ENCODE data around the gene SEC14L1. TPM values are rescaled to one million over a fixed set of nuclear protein-coding genes. Genes with fewer than 3 reads are reported as not detected.

Gene SEC14L1
- total and polyA plus RNA-seq, 3 experiments from 2014 or later = 9.5 to 75.6 (median 73.3) TPM

DNA sequence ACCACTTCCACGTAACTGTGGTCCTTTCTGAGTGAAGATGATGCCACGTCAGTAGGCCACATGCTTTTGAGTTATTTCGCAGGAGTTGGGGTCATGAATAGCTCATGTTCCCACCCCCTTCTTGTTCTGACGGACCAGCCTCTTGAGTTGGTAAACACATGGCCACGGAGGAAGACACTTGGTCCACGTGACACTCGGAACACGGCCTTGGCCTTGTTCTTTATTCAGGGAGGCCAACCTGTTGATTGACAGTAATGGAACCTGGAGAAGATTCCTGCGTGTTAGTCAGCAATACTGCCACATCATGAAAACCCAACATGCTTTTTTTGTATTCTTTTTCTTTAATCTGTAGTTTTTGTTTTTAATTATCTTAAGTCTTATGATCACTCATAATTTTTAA is 56.3 kb downstream of the SEC14L1 start:
- Histone ChIP-seq H3K4me1 (ENCODE audit: insufficient read depth, low read length) (no peaks in the 10 kb centered on the region), H3K4me3 (ENCODE audit: low read length) (no peak overlapping the region), H3K9me3 (ENCODE audit: low read length) (no peaks in the 10 kb centered on the region), H3K27ac (ENCODE audit: low read depth, low read length) (no peak overlapping the region), H3K36me3 (ENCODE audit: insufficient read depth, low read length) (peaks cover 61% of the 10 kb centered on the region), H3K27me3 (ENCODE audit: insufficient read depth, low read length, poor library complexity, severe bottlenecking) (no peaks in the 10 kb centered on the region)
- H3K4me1 Mint-ChIP-seq = no peaks in the 10 kb centered on the region
- H3K4me3 Mint-ChIP-seq = no peak overlapping the region
- ChIA-PET CTCF (no interaction called here), POLR2A (no interaction called here)
- DNase-seq = no peak
- peaks cover 16 to 94% (median 34%) of the 10 kb centered on the region in 3 donors for H3K36me3 Mint-ChIP-seq
- H3K27me3 Mint-ChIP-seq = no peaks in the 10 kb centered on the region
- peak overlapping the region in 1 of 8 donors; percentile 32 for H3K27ac Mint-ChIP-seq
- H3K9me3 Mint-ChIP-seq = no peaks in the 10 kb centered on the region

DNA sequence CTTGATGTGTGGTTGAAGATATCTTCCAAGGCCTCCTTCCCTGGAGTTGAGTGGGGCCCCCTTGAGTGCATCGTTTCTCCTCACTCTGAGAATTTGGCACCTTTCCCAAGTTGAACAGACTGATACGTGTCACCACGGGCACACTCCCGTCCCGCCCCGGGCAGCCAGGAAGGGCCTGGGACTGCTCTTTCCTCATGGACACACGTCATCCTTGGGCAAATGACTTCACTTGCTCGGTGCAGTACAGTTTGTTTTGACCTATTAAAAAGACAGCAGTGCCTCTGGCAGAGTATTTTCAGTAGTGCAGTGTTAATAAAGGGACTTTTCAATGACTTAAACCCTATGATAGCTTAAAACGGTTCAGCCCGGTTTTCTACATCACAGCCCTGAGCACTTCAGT is 59.9 kb downstream of the SEC14L1 start:
- Histone ChIP-seq H3K4me1 (ENCODE audit: insufficient read depth, low read length) (no peaks in the 10 kb centered on the region), H3K9me3 (ENCODE audit: low read length) (no peaks in the 10 kb centered on the region), H3K27ac (ENCODE audit: low read depth, low read length) (no peak overlapping the region), H3K36me3 (ENCODE audit: insufficient read depth, low read length) (peaks cover 53% of the 10 kb centered on the region), H3K27me3 (ENCODE audit: insufficient read depth, low read length, poor library complexity, severe bottlenecking) (no peaks in the 10 kb centered on the region), H3K4me3 (ENCODE audit: low read length) (no peak overlapping the region)
- Mint-ChIP-seq H3K36me3 (peaks cover 8 to 91% (median 30%) of the 10 kb centered on the region in 3 donors), H3K4me3 (no peak overlapping the region), H3K27me3 (no peaks in the 10 kb centered on the region), H3K4me1 (no peaks in the 10 kb centered on the region), H3K9me3 (no peaks in the 10 kb centered on the region), H3K27ac (peak overlapping the region in 1 of 8 donors; percentile 11)
- ChIA-PET CTCF (no interaction called here), POLR2A (no interaction called here)
- no peak for DNase-seq

GRCh38 chr17:77203436-77203835 is 62.7 kb downstream of the SEC14L1 start:
- Mint-ChIP-seq H3K9me3 (no peaks in the 10 kb centered on the region), H3K4me1 (no peaks in the 10 kb centered on the region), H3K27ac (no peak overlapping the region), H3K27me3 (no peaks in the 10 kb centered on the region), H3K4me3 (no peak overlapping the region), H3K36me3 (peaks cover 15 to 92% (median 45%) of the 10 kb centered on the region in 3 donors)
- no peaks in the 10 kb centered on the region for H3K27me3 ChIP-seq (ENCODE audit: insufficient read depth, low read length, poor library complexity, severe bottlenecking)
- H3K36me3 ChIP-seq (ENCODE audit: insufficient read depth, low read length) = peaks cover 40% of the 10 kb centered on the region
- ChIA-PET POLR2A (no interaction called here), CTCF (no interaction called here)
- no peak for DNase-seq
- no peaks in the 10 kb centered on the region for H3K9me3 ChIP-seq (ENCODE audit: low read length)
- H3K27ac ChIP-seq (ENCODE audit: low read depth, low read length) = no peak overlapping the region
- no peak overlapping the region for H3K4me3 ChIP-seq (ENCODE audit: low read length)
- H3K4me1 ChIP-seq (ENCODE audit: insufficient read depth, low read length) = no peaks in the 10 kb centered on the region

DNA sequence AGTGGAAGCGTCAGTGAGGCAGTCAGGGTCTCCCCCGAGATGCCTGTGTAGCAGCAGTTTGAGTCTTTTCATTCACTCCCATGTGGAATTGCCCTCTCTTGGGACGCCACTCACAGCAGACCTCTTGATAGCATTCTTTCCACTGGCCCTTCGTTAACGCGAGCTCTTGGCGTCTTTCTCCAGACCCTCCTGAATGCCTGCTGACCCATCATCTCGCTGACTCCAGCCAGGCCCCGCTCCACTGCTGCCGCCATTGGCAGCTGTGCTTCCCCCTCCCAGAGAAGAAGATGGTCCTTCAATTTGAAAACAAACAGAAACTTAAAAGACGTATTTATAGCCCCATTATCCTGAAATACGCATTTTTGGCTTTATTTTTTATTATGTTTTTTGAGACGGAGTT is 63.1 kb downstream of the SEC14L1 start:
- Mint-ChIP-seq H3K36me3 (peaks cover 15 to 92% (median 47%) of the 10 kb centered on the region in 3 donors), H3K27me3 (no peaks in the 10 kb centered on the region), H3K4me3 (no peak overlapping the region), H3K9me3 (no peaks in the 10 kb centered on the region), H3K4me1 (no peaks in the 10 kb centered on the region), H3K27ac (peak overlapping the region in 1 of 8 donors; percentile 56)
- Histone ChIP-seq H3K27ac (ENCODE audit: low read depth, low read length) (no peak overlapping the region), H3K4me3 (ENCODE audit: low read length) (no peak overlapping the region), H3K36me3 (ENCODE audit: insufficient read depth, low read length) (peaks cover 40% of the 10 kb centered on the region), H3K9me3 (ENCODE audit: low read length) (no peaks in the 10 kb centered on the region), H3K4me1 (ENCODE audit: insufficient read depth, low read length) (no peaks in the 10 kb centered on the region), H3K27me3 (ENCODE audit: insufficient read depth, low read length, poor library complexity, severe bottlenecking) (no peaks in the 10 kb centered on the region)
- POLR2A ChIA-PET = no interaction called here
- CTCF ChIA-PET = no interaction called here
- no peak for DNase-seq

DNA sequence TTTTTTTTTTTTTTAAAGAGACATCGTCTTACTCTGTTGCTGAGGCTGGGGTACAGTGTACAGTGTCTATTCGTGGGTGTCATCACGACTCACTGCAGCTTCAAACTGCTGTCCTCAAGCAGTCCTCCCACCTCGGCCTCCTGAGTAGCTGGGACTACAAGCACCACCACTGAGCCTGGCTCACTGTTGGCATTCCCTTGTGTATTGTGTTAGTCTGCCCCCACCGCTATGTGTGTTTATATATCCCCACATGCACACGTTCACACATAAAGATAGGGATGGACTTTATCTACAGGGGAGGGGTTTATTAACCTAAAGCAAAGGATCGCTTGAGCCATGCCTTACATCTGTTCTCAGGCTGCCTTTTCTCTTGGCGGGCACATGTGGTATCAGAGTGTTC is 63.8 kb downstream of the SEC14L1 start:
- H3K27me3 ChIP-seq (ENCODE audit: insufficient read depth, low read length, poor library complexity, severe bottlenecking) = no peaks in the 10 kb centered on the region
- H3K9me3 ChIP-seq (ENCODE audit: low read length) = no peaks in the 10 kb centered on the region
- no peaks in the 10 kb centered on the region for H3K4me1 ChIP-seq (ENCODE audit: insufficient read depth, low read length)
- no peaks in the 10 kb centered on the region for H3K27me3 Mint-ChIP-seq
- no peaks in the 10 kb centered on the region for H3K9me3 Mint-ChIP-seq
- H3K27ac ChIP-seq (ENCODE audit: low read depth, low read length) = no peak overlapping the region
- H3K36me3 ChIP-seq (ENCODE audit: insufficient read depth, low read length) = peaks cover 39% of the 10 kb centered on the region
- DNase-seq = no peak
- CTCF ChIA-PET = no interaction called here
- H3K27ac Mint-ChIP-seq = no peak overlapping the region
- no peak overlapping the region for H3K4me3 Mint-ChIP-seq
- H3K4me1 Mint-ChIP-seq = no peaks in the 10 kb centered on the region
- POLR2A ChIA-PET = no interaction called here
- no peak overlapping the region for H3K4me3 ChIP-seq (ENCODE audit: low read length)
- H3K36me3 Mint-ChIP-seq = peaks cover 11 to 92% (median 44%) of the 10 kb centered on the region in 3 donors

DNA sequence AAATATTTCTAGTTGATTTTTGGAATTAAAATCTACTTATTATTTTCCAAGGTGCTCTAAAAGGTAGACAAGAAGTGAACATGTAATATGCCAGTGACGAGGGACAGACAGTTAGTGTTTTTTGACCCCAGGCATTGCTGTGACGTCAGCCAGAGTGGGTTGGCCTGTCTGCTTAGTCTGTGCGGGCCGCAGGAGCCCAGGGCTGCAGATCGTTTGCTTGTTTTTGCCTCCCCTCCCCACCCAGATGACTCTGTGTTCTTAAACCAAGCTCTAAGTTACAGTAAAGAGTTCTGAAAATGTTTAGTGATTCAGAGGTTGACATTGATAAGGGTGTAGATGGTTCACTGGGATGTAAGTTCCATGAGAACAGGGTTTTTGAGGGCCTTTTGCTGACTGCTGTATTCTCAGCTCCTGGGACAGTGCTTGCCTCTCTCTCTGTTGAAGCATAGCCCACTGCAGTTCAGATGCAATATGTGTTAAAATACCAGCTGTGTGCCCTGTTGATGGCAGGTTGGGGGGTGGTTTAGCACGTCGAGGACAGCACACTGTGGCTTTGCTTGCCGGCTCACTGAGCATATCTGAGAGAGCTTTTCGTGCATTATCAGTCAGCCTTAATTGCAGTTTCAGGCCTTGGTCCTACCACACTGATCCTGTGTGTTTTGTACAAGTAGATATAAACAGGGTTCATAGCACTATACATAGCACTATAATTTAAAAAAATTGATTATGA is 64.8 kb downstream of the SEC14L1 start:
- POLR2A ChIA-PET = no interaction called here
- Histone ChIP-seq H3K27ac (ENCODE audit: low read depth, low read length) (no peak overlapping the region), H3K27me3 (ENCODE audit: insufficient read depth, low read length, poor library complexity, severe bottlenecking) (no peaks in the 10 kb centered on the region), H3K36me3 (ENCODE audit: insufficient read depth, low read length) (peaks cover 37% of the 10 kb centered on the region), H3K4me1 (ENCODE audit: insufficient read depth, low read length) (no peaks in the 10 kb centered on the region), H3K9me3 (ENCODE audit: low read length) (no peaks in the 10 kb centered on the region), H3K4me3 (ENCODE audit: low read length) (no peak overlapping the region)
- CTCF ChIA-PET = interaction anchor here (0.9 kb wide), 1 partner anchor 10 kb away, joined by 3 read pairs; no protein-coding TSS in a partner anchor
- Mint-ChIP-seq H3K4me3 (no peak overlapping the region), H3K27me3 (no peaks in the 10 kb centered on the region), H3K9me3 (no peaks in the 10 kb centered on the region), H3K4me1 (no peaks in the 10 kb centered on the region), H3K36me3 (peaks cover 14 to 92% (median 46%) of the 10 kb centered on the region in 3 donors), H3K27ac (no peak overlapping the region)
- DNase-seq = no peak

DNA sequence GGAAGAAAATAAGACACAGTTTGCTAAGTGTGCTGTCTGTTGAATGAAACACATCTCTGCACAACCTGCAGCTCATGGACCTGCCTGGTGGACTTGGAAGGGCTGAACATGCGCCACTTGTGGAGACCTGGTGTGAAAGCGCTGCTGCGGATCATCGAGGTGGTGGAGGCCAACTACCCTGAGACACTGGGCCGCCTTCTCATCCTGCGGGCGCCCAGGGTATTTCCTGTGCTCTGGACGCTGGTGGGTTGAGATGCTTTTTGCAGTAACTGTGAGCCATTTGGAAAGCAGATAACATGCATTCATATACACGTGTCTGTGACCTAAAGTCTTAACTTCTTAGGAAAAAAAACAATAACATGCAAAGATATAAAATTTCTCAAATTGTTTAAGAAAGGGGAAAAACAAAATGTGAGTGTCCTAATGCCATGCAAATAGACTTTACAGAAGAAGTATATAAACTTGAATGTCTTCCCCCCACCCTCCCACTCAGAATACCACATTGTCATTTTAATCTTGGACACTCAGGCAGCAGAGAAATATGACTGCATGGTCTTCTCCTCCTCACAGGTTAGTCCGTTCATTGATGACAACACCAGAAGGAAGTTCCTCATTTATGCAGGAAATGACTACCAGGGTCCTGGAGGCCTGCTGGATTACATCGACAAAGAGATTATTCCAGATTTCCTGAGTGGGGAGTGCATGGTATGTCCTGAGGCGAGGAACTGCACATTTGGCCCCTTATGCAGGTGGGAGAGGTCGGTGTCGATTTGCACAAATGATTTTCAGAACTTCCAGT is 65.6 kb downstream of the SEC14L1 start:
- H3K4me3 ChIP-seq (ENCODE audit: low read length) = no peak overlapping the region
- no peak overlapping the region for H3K4me3 Mint-ChIP-seq
- peaks cover 14 to 92% (median 44%) of the 10 kb centered on the region in 3 donors for H3K36me3 Mint-ChIP-seq
- ChIA-PET CTCF (interaction anchor here (0.9 kb wide), 1 partner anchor 9 kb away, joined by 3 read pairs; no protein-coding TSS in a partner anchor), POLR2A (no interaction called here)
- no peaks in the 10 kb centered on the region for H3K27me3 Mint-ChIP-seq
- no peaks in the 10 kb centered on the region for H3K9me3 Mint-ChIP-seq
- H3K27ac ChIP-seq (ENCODE audit: low read depth, low read length) = no peak overlapping the region
- H3K27ac Mint-ChIP-seq = peak overlapping the region in 1 of 8 donors; percentile 38
- no peaks in the 10 kb centered on the region for H3K9me3 ChIP-seq (ENCODE audit: low read length)
- no peaks in the 10 kb centered on the region for H3K4me1 ChIP-seq (ENCODE audit: insufficient read depth, low read length)
- DNase-seq = no peak
- no peaks in the 10 kb centered on the region for H3K27me3 ChIP-seq (ENCODE audit: insufficient read depth, low read length, poor library complexity, severe bottlenecking)
- H3K4me1 Mint-ChIP-seq = no peaks in the 10 kb centered on the region
- H3K36me3 ChIP-seq (ENCODE audit: insufficient read depth, low read length) = peaks cover 39% of the 10 kb centered on the region

GRCh38 chr17:77207689-77208216 is 67.0 kb downstream of the SEC14L1 start:
- H3K27ac Mint-ChIP-seq = peak overlapping the region in 1 of 8 donors; percentile 54
- ChIA-PET CTCF (no interaction called here), POLR2A (interaction anchor here (0.6 kb wide), 1 partner anchor 21 kb away, joined by 5 read pairs; no protein-coding TSS in a partner anchor)
- H3K9me3 ChIP-seq (ENCODE audit: low read length) = no peaks in the 10 kb centered on the region
- no peak overlapping the region for H3K4me3 ChIP-seq (ENCODE audit: low read length)
- peaks cover 14 to 96% (median 53%) of the 10 kb centered on the region in 3 donors for H3K36me3 Mint-ChIP-seq
- H3K36me3 ChIP-seq (ENCODE audit: insufficient read depth, low read length) = peaks cover 53% of the 10 kb centered on the region
- no peak for DNase-seq
- no peak overlapping the region for H3K27ac ChIP-seq (ENCODE audit: low read depth, low read length)
- H3K4me3 Mint-ChIP-seq = no peak overlapping the region
- H3K4me1 Mint-ChIP-seq = no peaks in the 10 kb centered on the region
- no peaks in the 10 kb centered on the region for H3K27me3 ChIP-seq (ENCODE audit: insufficient read depth, low read length, poor library complexity, severe bottlenecking)
- no peaks in the 10 kb centered on the region for H3K4me1 ChIP-seq (ENCODE audit: insufficient read depth, low read length)
- no peaks in the 10 kb centered on the region for H3K9me3 Mint-ChIP-seq
- no peaks in the 10 kb centered on the region for H3K27me3 Mint-ChIP-seq

Data from CD8-positive, alpha-beta memory T cell (primary cell).